Testis (tissue), 2 donors: Measurements from ENCODE around the gene SFXN2.

ENCODE experiments used
- CTCF ChIP-seq, 3 experiments: fragments of 450-650 bp in 2 of 3; fragments of 200-600 bp in 1 of 3; sonication (generic) in 1 of 3; IDR thresholded peaks; one replicate each; pipeline ENCODE4 v1.5.1; 2016 to 2019; ENCODE audit warnings: antibody characterized with exemption in 3 of 3, mild to moderate bottlenecking in 2 of 3, moderate library complexity in 1 of 3
- POLR2A ChIP-seq: fragments of 450-650 bp; IDR thresholded peaks from one replicate; pipeline ENCODE4 v1.6.1; 2017; ENCODE audit warnings: antibody characterized with exemption, mild to moderate bottlenecking, moderate library complexity

GRCh38 chr10:102773986-102774385, 59.5 kb downstream of the SFXN2 start:
- TF ChIP-seq CTCF (IDR thresholded peaks at IDR 0.05) = no peak
- no peak for TF ChIP-seq POLR2A
